Parathyroid adenoma (tissue), 2 donors: ENCODE measurements around the gene ITSN1.

Experiments
- H2AFZ ChIP-seq: fragments of 300-600 bp; sonication (generic); one replicate; pipeline ENCODE4 v1.7.0; 2017; ENCODE audit warnings: antibody characterized with exemption, mild to moderate bottlenecking
- H3K27ac ChIP-seq: fragments of 300-600 bp; sonication (generic); one replicate; pipeline ENCODE4 v1.7.0; 2017
- H3K27me3 ChIP-seq: fragments of 300-600 bp; sonication (generic); one replicate; pipeline ENCODE4 v1.7.0; 2017; ENCODE audit warnings: low read length; ENCODE audit not compliant: control insufficient read depth, insufficient read depth
- H3K36me3 ChIP-seq: fragments of 300-600 bp; sonication (generic); one replicate; pipeline ENCODE4 v1.7.0; 2017; ENCODE audit warnings: low read length; ENCODE audit not compliant: control insufficient read depth, insufficient read depth
- H3K4me1 ChIP-seq: fragments of 300-600 bp; sonication (generic); one replicate; pipeline ENCODE4 v1.7.0; 2017; ENCODE audit warnings: control low read depth
- H3K4me2 ChIP-seq: fragments of 300-600 bp; sonication (generic); one replicate; pipeline ENCODE4 v1.7.0; 2017; ENCODE audit warnings: low read length
- H3K4me3 ChIP-seq: fragments of 300-600 bp; sonication (generic); one replicate; pipeline ENCODE4 v1.7.0; 2017; ENCODE audit warnings: low read depth, low read length
- H3K79me2 ChIP-seq: fragments of 300-600 bp; sonication (generic); one replicate; pipeline ENCODE4 v1.7.0; 2017; ENCODE audit warnings: control low read depth
- H3K9ac ChIP-seq: fragments of 300-600 bp; sonication (generic); one replicate; pipeline ENCODE4 v1.7.0; 2017; ENCODE audit warnings: mild to moderate bottlenecking
- H3K9me3 ChIP-seq: fragments of 300-600 bp; sonication (generic); one replicate; pipeline ENCODE4 v1.7.0; 2017; ENCODE audit warnings: low read length; ENCODE audit not compliant: control insufficient read depth
- TF ChIP-seq, protein P1 (sequence below): fragments of 300-600 bp; sonication (generic); IDR thresholded peaks from one replicate; pipeline ENCODE4 v1.7.0; 2017; ENCODE audit warnings: antibody characterized with exemption, mild to moderate bottlenecking
- donor health status: primary hyperparathyroidism.

ITSN1 gene

DNA sequence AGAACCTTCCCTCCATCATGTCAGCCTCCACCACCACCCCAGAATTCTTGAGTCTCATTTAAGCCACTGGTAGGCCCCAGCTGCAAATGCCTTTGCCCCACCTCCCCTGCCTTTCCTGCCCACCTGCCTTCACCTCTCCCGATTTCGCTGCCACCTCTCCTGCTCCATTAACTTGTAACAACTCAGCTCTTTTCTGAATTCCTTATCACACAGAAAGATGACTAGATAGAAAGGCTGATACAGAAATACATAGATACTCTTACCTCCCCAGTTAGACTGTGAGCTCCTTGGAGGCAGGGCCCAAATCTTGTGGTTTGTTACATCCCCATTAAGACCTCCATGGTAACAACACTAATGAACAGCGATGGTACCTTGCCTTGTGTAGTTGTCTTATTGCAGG lies 203.8 kb downstream of the ITSN1 start:
- H3K4me2 ChIP-seq: no peak overlapping the region
- no peaks in the 10 kb centered on the region for H3K79me2 ChIP-seq
- no peaks in the 10 kb centered on the region for H3K4me1 ChIP-seq
- no peak overlapping the region for H3K4me3 ChIP-seq
- no peak overlapping the region for H3K27ac ChIP-seq
- H3K9me3 ChIP-seq: no peaks in the 10 kb centered on the region
- H3K27me3 ChIP-seq: no peaks in the 10 kb centered on the region
- no peak overlapping the region for H2AFZ ChIP-seq
- no peaks in the 10 kb centered on the region for H3K36me3 ChIP-seq
- TF ChIP-seq, protein P1, sequence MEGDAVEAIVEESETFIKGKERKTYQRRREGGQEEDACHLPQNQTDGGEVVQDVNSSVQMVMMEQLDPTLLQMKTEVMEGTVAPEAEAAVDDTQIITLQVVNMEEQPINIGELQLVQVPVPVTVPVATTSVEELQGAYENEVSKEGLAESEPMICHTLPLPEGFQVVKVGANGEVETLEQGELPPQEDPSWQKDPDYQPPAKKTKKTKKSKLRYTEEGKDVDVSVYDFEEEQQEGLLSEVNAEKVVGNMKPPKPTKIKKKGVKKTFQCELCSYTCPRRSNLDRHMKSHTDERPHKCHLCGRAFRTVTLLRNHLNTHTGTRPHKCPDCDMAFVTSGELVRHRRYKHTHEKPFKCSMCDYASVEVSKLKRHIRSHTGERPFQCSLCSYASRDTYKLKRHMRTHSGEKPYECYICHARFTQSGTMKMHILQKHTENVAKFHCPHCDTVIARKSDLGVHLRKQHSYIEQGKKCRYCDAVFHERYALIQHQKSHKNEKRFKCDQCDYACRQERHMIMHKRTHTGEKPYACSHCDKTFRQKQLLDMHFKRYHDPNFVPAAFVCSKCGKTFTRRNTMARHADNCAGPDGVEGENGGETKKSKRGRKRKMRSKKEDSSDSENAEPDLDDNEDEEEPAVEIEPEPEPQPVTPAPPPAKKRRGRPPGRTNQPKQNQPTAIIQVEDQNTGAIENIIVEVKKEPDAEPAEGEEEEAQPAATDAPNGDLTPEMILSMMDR: no peak
- no peak overlapping the region for H3K9ac ChIP-seq

DNA sequence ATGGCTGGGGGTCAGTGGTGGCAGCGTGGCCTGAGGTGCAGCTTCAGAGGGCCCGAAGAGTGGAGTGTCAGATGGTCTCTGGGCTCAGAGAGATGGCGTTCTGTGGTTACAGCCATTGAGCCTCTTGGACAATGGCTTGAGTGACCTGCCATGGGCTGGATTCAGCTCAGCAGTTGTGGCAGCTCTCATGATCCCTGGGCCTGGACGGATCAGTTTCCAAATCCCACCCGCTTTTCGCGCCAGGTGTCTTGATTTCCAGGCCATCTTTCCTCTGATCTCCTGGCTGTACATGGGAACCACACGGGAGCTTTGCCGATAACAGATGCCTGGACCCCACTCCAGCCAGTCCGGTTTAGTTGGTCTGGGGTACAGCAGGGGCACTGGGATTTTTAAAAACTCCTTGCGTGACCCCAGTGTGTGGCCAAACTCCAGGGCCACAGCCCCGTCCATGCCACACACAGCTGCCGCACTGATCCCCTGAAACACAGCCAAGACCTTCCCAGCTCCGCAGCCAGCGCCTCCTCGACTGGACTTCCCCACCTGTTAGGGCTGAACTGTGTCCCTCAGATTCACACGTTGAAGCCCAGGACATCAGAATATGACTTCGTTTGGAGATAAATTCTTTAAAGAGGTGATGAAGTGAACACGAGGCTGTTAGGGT lies 205.4 kb downstream of the ITSN1 start:
- Histone ChIP-seq H3K4me1 (no peaks in the 10 kb centered on the region), H3K27me3 (no peaks in the 10 kb centered on the region), H3K9me3 (no peaks in the 10 kb centered on the region), H3K79me2 (no peaks in the 10 kb centered on the region), H3K9ac (no peak overlapping the region), H3K27ac (no peak overlapping the region), H3K4me2 (no peak overlapping the region), H2AFZ (no peak overlapping the region), H3K4me3 (no peak overlapping the region), H3K36me3 (no peaks in the 10 kb centered on the region)
- TF ChIP-seq, protein P1: no peak

DNA sequence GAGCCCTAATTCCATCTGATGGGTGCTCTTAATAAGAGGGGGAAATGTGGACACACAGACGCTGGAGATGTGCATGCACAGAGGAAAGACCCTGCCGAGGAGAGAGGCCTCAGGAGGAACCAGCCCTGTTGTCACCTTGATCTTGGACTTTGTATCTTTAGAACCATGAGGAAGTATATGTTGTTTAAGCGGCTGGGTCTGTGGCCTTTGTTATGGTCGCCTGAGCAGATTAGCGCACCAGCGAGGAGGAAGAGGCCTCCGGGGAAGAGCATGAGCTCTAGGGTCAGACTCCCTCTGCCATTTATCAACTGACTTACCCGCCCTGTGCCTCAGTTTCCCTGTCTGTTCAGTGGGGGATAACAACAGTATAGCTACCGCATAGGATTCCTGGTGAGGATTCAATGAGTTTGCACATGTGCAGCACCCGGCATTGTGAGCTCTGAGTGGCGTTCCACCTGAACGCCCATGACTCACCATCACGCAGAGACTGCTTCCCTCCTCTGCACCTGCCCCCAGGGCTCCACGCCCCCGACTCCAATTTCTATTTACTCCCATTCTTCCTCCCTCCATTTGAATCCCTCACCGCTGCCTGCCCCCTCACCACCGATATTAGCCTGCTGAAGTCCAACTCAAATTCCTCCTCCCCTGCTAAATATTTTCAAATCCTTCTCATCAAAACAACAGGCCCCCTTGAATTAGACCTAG lies 206.1 kb downstream of the ITSN1 start:
- Histone ChIP-seq H3K27me3 (no peaks in the 10 kb centered on the region), H3K36me3 (no peaks in the 10 kb centered on the region), H2AFZ (no peak overlapping the region), H3K9ac (no peak overlapping the region), H3K4me3 (no peak overlapping the region), H3K27ac (no peak overlapping the region), H3K4me2 (no peak overlapping the region), H3K79me2 (no peaks in the 10 kb centered on the region), H3K9me3 (no peaks in the 10 kb centered on the region), H3K4me1 (no peaks in the 10 kb centered on the region)
- TF ChIP-seq, protein P1: no peak

DNA sequence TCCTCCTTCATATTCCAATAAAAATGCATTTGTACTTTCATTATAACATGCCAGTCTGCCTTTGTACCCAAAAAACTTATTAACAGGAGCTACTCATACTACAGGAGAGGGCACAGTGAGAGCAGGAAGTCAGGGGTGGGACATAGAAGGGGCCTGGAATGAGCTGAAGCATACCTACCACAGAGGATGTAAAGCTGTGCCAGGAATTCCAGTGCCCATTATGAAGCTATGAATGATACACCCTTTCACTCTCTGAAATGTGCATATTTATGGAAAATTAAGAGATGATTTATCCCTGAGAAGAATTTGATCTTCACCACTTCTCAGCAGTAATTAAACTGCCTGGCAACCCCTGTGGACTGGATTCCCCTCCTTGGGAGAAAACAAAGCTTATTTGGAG lies 207.5 kb downstream of the ITSN1 start:
- TF ChIP-seq, protein P1: no peak
- no peak overlapping the region for H3K4me2 ChIP-seq
- H3K36me3 ChIP-seq: no peaks in the 10 kb centered on the region
- H3K27me3 ChIP-seq: no peaks in the 10 kb centered on the region
- no peaks in the 10 kb centered on the region for H3K4me1 ChIP-seq
- H2AFZ ChIP-seq: no peak overlapping the region
- H3K27ac ChIP-seq: no peak overlapping the region
- H3K79me2 ChIP-seq: no peaks in the 10 kb centered on the region
- no peaks in the 10 kb centered on the region for H3K9me3 ChIP-seq
- no peak overlapping the region for H3K9ac ChIP-seq
- no peak overlapping the region for H3K4me3 ChIP-seq

DNA sequence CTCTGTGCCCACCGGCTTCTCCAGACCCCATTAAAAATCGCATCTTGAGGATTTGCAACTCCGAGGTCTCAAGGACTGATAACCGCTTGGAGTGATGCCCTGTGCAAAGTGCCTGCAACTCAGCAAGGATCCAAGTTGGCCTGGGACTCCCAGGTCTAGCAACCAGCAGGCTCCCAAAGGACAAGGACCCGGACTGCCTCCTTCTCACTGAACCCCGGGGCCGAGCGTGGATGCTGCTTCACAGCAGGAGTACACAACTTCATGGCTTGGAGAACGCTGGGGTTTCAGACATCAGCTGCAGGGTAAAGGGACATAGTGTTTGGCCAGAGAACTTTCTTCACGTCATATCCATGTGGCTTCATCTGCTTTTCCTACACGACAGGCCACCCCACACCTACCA lies 208.1 kb downstream of the ITSN1 start:
- Histone ChIP-seq H3K4me3 (no peak overlapping the region), H3K4me1 (no peaks in the 10 kb centered on the region), H3K27me3 (no peaks in the 10 kb centered on the region), H3K4me2 (no peak overlapping the region), H3K27ac (no peak overlapping the region), H2AFZ (no peak overlapping the region), H3K36me3 (no peaks in the 10 kb centered on the region), H3K9me3 (no peaks in the 10 kb centered on the region), H3K9ac (no peak overlapping the region), H3K79me2 (no peaks in the 10 kb centered on the region)
- TF ChIP-seq, protein P1: no peak
